Dendritic cell treated with granulocyte-macrophage colony-stimulating factor and Interleukin-4, amounts not matched to agents 40 ng/mL and 50 ng/mL, for 4 days (primary cell): ENCODE measurements around the gene KIAA1614.

Source experiments
- H3K27ac Mint-ChIP-seq: one replicate; pipeline ENCODE4 v1.8.0; 2022; ENCODE audit warnings: mild to moderate bottlenecking, mixed read lengths
- H3K27me3 Mint-ChIP-seq: one replicate; pipeline ENCODE4 v1.8.0; 2022; ENCODE audit warnings: mild to moderate bottlenecking, mixed read lengths
- H3K36me3 Mint-ChIP-seq: one replicate; pipeline ENCODE4 v1.8.0; 2022; ENCODE audit warnings: low read depth, mixed read lengths
- H3K4me1 Mint-ChIP-seq: one replicate; pipeline ENCODE4 v1.8.0; 2022; ENCODE audit warnings: low read depth, mixed read lengths
- H3K4me3 Mint-ChIP-seq: one replicate; pipeline ENCODE4 v1.8.0; 2022; ENCODE audit warnings: mild to moderate bottlenecking, moderate library complexity, mixed read lengths
- H3K9me3 Mint-ChIP-seq: one replicate; pipeline ENCODE4 v1.8.0; 2022; ENCODE audit warnings: mixed read lengths
- intact Hi-C: fragments of 100-400 bp; cut with micrococcal nuclease; formaldehyde crosslinking; loops from one replicate; pipeline ENCODE4 v1.15.0; 2022

Gene KIAA1614

GRCh38 chr1:180915426-180915965 lies 2.8 kb downstream of the KIAA1614 start:
- Mint-ChIP-seq H3K4me1 (peaks cover 14% of the 10 kb centered on the region), H3K27me3 (peaks cover 56% of the 10 kb centered on the region), H3K4me3 (no peak overlapping the region), H3K9me3 (no peaks in the 10 kb centered on the region), H3K36me3 (no peaks in the 10 kb centered on the region), H3K27ac (no peak overlapping the region)
- intact Hi-C loops = no loop called here

- Mint-ChIP-seq H3K4me3 (no peak overlapping the region), H3K9me3 (no peaks in the 10 kb centered on the region), H3K27me3 (peaks cover 50% of the 10 kb centered on the region), H3K36me3 (no peaks in the 10 kb centered on the region), H3K27ac (no peak overlapping the region), H3K4me1 (peaks cover 14% of the 10 kb centered on the region)
- intact Hi-C loops = no loop called here
Observed at GRCh38 chr1:180916012-180916770, 3.5 kb downstream of the KIAA1614 start.

GRCh38 chr1:180916771-180917170 lies 4.1 kb downstream of the KIAA1614 start:
- Mint-ChIP-seq H3K27me3 (peaks cover 45% of the 10 kb centered on the region), H3K4me1 (peaks cover 10% of the 10 kb centered on the region), H3K27ac (no peak overlapping the region), H3K36me3 (no peaks in the 10 kb centered on the region), H3K4me3 (no peak overlapping the region), H3K9me3 (no peaks in the 10 kb centered on the region)
- intact Hi-C loops = no loop called here

GRCh38 chr1:180917306-180918065 lies 4.8 kb downstream of the KIAA1614 start:
- Mint-ChIP-seq H3K4me3 (no peak overlapping the region), H3K4me1 (peaks cover 5% of the 10 kb centered on the region), H3K36me3 (no peaks in the 10 kb centered on the region), H3K27me3 (peaks cover 40% of the 10 kb centered on the region), H3K9me3 (no peaks in the 10 kb centered on the region), H3K27ac (no peak overlapping the region)
- intact Hi-C loops = no loop called here

GRCh38 chr1:180918519-180918918 lies 5.8 kb downstream of the KIAA1614 start:
- intact Hi-C loops = no loop called here
- H3K9me3 Mint-ChIP-seq = no peaks in the 10 kb centered on the region

GRCh38 chr1:180919183-180919700 lies 6.5 kb downstream of the KIAA1614 start:
- Mint-ChIP-seq H3K4me1 (peaks cover 5% of the 10 kb centered on the region), H3K27ac (no peak overlapping the region), H3K27me3 (peaks cover 31% of the 10 kb centered on the region), H3K4me3 (no peak overlapping the region), H3K9me3 (no peaks in the 10 kb centered on the region), H3K36me3 (no peaks in the 10 kb centered on the region)
- intact Hi-C loops = no loop called here

More at GRCh38 chr1:180918519-180918918, 5.8 kb downstream of the KIAA1614 start:
- H3K4me1 Mint-ChIP-seq = peaks cover 5% of the 10 kb centered on the region
- H3K27me3 Mint-ChIP-seq = peaks cover 37% of the 10 kb centered on the region
- H3K27ac Mint-ChIP-seq = no peak overlapping the region
- H3K4me3 Mint-ChIP-seq = no peak overlapping the region
- H3K36me3 Mint-ChIP-seq = no peaks in the 10 kb centered on the region

GRCh38 chr1:180920193-180920592 lies 7.5 kb downstream of the KIAA1614 start:
- no peaks in the 10 kb centered on the region for H3K9me3 Mint-ChIP-seq
- no peak overlapping the region for H3K4me3 Mint-ChIP-seq
- no peak overlapping the region for H3K27ac Mint-ChIP-seq
- H3K4me1 Mint-ChIP-seq = peaks cover 5% of the 10 kb centered on the region
- intact Hi-C loops = no loop called here
- peaks cover 23% of the 10 kb centered on the region for H3K27me3 Mint-ChIP-seq
- H3K36me3 Mint-ChIP-seq = no peaks in the 10 kb centered on the region

- Mint-ChIP-seq H3K36me3 (no peaks in the 10 kb centered on the region), H3K9me3 (no peaks in the 10 kb centered on the region), H3K4me1 (peaks cover 5% of the 10 kb centered on the region), H3K27me3 (peaks cover 18% of the 10 kb centered on the region), H3K27ac (no peak overlapping the region), H3K4me3 (no peak overlapping the region)
- intact Hi-C loops = no loop called here
Observed at GRCh38 chr1:180920702-180921101, 8.0 kb downstream of the KIAA1614 start.

- intact Hi-C loops = no loop called here
- peaks cover 12% of the 10 kb centered on the region for H3K27me3 Mint-ChIP-seq
- no peak overlapping the region for H3K27ac Mint-ChIP-seq
- no peak overlapping the region for H3K4me3 Mint-ChIP-seq
- no peaks in the 10 kb centered on the region for H3K36me3 Mint-ChIP-seq
- H3K4me1 Mint-ChIP-seq = peaks cover 5% of the 10 kb centered on the region
- no peaks in the 10 kb centered on the region for H3K9me3 Mint-ChIP-seq
Observed at GRCh38 chr1:180921386-180921785, 8.7 kb downstream of the KIAA1614 start.

GRCh38 chr1:180921891-180922630 lies 9.4 kb downstream of the KIAA1614 start:
- H3K9me3 Mint-ChIP-seq = no peaks in the 10 kb centered on the region
- no peak overlapping the region for H3K4me3 Mint-ChIP-seq
- H3K27me3 Mint-ChIP-seq = peaks cover 11% of the 10 kb centered on the region
- no peak overlapping the region for H3K27ac Mint-ChIP-seq
- peaks cover 12% of the 10 kb centered on the region for H3K4me1 Mint-ChIP-seq
- intact Hi-C loops = no loop called here
- H3K36me3 Mint-ChIP-seq = no peaks in the 10 kb centered on the region

GRCh38 chr1:180922631-180923015 lies 9.9 kb downstream of the KIAA1614 start:
- Mint-ChIP-seq H3K27ac (no peak overlapping the region), H3K36me3 (no peaks in the 10 kb centered on the region), H3K4me3 (no peak overlapping the region), H3K27me3 (peaks cover 11% of the 10 kb centered on the region), H3K9me3 (no peaks in the 10 kb centered on the region), H3K4me1 (peaks cover 12% of the 10 kb centered on the region)
- intact Hi-C loops = no loop called here

- no peak overlapping the region for H3K27ac Mint-ChIP-seq
- H3K27me3 Mint-ChIP-seq = peaks cover 10% of the 10 kb centered on the region
- no peaks in the 10 kb centered on the region for H3K36me3 Mint-ChIP-seq
- peaks cover 12% of the 10 kb centered on the region for H3K4me1 Mint-ChIP-seq
- intact Hi-C loops = no loop called here
- H3K9me3 Mint-ChIP-seq = no peaks in the 10 kb centered on the region
- H3K4me3 Mint-ChIP-seq = no peak overlapping the region
Observed at GRCh38 chr1:180923021-180923841, 10.5 kb downstream of the KIAA1614 start.

GRCh38 chr1:180923887-180924286 lies 11.2 kb downstream of the KIAA1614 start:
- no peak overlapping the region for H3K27ac Mint-ChIP-seq
- no peaks in the 10 kb centered on the region for H3K9me3 Mint-ChIP-seq
- peaks cover 10% of the 10 kb centered on the region for H3K27me3 Mint-ChIP-seq
- H3K4me3 Mint-ChIP-seq = no peak overlapping the region
- H3K36me3 Mint-ChIP-seq = no peaks in the 10 kb centered on the region
- intact Hi-C loops = no loop called here
- H3K4me1 Mint-ChIP-seq = peaks cover 12% of the 10 kb centered on the region
